Thoracic aorta (tissue), 2 donors: ENCODE measurements around the gene NR2C2AP. TPM values are rescaled to one million over a fixed set of nuclear protein-coding genes. Genes with fewer than 3 reads are reported as not detected.
A peak's percentile ranks its signal among the peaks of the same experiment; 100 is the strongest.
"Not testable (repeated sequence)": the region's sequence is repeated elsewhere in the genome, so short reads cannot be mapped to it uniquely, and the experiment has no call there.

Experiments used
- ATAC-seq: fragments of 150-250 bp; one replicate; pipeline ENCODE4 v1.8.0; 2017; ENCODE audit warnings: low read depth; ENCODE audit not compliant: insufficient number of reproducible peaks, low FRiP score
- DNase-seq: peaks from one replicate; pipeline ENCODE4 v3.0.0-alpha.2; 2020; ENCODE audit warnings: low spot score
- H3K27ac ChIP-seq, 2 donors: fragments of 200-600 bp; sonication (generic); 1 replicate in 1 of 2; 2 replicates in 1 of 2; pipeline ENCODE4 v1.5.1; 2016; ENCODE audit warnings: mild to moderate bottlenecking in 2 of 2, moderate library complexity in 2 of 2
- H3K27me3 ChIP-seq: fragments of 200-600 bp; sonication (generic); replicated peaks from 2 replicates; pipeline ENCODE4 v1.6.0; 2016; ENCODE audit warnings: mild to moderate bottlenecking; ENCODE audit not compliant: insufficient read depth
- H3K36me3 ChIP-seq: fragments of 200-600 bp; sonication (generic); one replicate; pipeline ENCODE4 v1.5.1; 2016
- H3K4me1 ChIP-seq, 2 donors: fragments of 200-600 bp; sonication (generic); 1 replicate in 1 of 2; 2 replicates in 1 of 2; pipeline versions ENCODE4 v1.5.1 to v1.6.0; 2016; ENCODE audit warnings: low read depth in 2 of 2, mild to moderate bottlenecking in 1 of 2; ENCODE audit not compliant: control insufficient read depth in 1 of 2
- H3K4me3 ChIP-seq: fragments of 200-600 bp; sonication (generic); 2 replicates; pipeline ENCODE4 v1.5.1; 2016; ENCODE audit warnings: mild to moderate bottlenecking
- H3K9me3 ChIP-seq: fragments of 200-600 bp; sonication (generic); 2 replicates; pipeline ENCODE4 v1.5.1; 2016
- total RNA-seq, 2 donors: library from RNA; depleted of rRNA; stranded (reverse); fragments of >200 nt; gene quantifications; one replicate each; pipeline versions ENCODE4 v1.1.0 to v1.2.3, GENCODE V29; 2016
- TF ChIP-seq, protein P1 (sequence below): fragments of 200-600 bp; sonication (generic); IDR thresholded peaks from one replicate; pipeline ENCODE4 v1.5.1; 2019; ENCODE audit warnings: antibody characterized with exemption

NR2C2AP gene
- total RNA-seq, 2 donors from 2014 or later: 6.5 to 17.9 TPM

DNA sequence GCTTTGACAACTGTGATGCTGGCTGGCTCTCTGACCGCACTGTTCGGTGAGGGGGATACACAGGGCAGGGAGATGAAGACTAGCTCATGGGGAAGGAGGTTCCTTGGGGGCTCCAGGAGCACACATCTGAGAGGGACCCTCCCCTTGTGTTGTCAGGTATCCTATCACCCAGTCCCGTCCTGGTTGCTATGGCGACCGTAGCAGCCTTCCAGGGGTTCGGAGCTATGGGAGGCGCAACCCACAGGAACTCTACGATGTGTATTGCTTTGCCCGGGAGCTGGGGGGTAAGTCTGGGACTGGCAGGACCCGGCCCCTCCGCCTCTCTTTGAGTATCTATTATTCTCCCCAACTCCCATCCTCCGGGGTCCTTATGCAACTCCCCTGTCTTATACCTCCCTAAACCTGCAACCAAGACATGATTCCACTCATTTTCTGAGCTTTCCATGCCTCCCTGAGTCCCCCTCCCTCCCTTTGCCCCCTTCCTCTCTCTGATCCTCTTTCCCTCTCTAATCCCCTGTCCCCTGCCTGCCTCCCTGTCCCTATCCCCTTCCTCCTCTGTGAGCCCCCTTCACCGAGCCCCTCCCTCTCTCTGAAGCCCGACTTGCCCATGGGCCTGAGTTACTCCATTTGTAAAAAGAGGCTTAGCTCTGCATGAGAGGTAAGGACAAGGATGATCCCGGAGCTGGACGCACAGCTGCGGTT, 21.1 kb upstream of the NR2C2AP start:
- Histone ChIP-seq H3K27me3 (no peaks in the 10 kb centered on the region), H3K9me3 (no peaks in the 10 kb centered on the region), H3K4me3 (peak overlapping the region; percentile 69), H3K36me3 (no peaks in the 10 kb centered on the region), H3K27ac (no peak overlapping the region), H3K4me1 (peaks cover 0 to 7% of the 10 kb centered on the region in 2 donors)
- no peak for ATAC-seq
- TF ChIP-seq, protein P1, sequence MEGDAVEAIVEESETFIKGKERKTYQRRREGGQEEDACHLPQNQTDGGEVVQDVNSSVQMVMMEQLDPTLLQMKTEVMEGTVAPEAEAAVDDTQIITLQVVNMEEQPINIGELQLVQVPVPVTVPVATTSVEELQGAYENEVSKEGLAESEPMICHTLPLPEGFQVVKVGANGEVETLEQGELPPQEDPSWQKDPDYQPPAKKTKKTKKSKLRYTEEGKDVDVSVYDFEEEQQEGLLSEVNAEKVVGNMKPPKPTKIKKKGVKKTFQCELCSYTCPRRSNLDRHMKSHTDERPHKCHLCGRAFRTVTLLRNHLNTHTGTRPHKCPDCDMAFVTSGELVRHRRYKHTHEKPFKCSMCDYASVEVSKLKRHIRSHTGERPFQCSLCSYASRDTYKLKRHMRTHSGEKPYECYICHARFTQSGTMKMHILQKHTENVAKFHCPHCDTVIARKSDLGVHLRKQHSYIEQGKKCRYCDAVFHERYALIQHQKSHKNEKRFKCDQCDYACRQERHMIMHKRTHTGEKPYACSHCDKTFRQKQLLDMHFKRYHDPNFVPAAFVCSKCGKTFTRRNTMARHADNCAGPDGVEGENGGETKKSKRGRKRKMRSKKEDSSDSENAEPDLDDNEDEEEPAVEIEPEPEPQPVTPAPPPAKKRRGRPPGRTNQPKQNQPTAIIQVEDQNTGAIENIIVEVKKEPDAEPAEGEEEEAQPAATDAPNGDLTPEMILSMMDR: no peak
- DNase-seq: no peak

GRCh38 chr19:19223636-19224035, 20.4 kb upstream of the NR2C2AP start:
- Histone ChIP-seq H3K4me3 (no peak overlapping the region), H3K27me3 (no peaks in the 10 kb centered on the region), H3K9me3 (no peaks in the 10 kb centered on the region), H3K4me1 (peaks cover 0 to 7% of the 10 kb centered on the region in 2 donors), H3K27ac (no peak overlapping the region), H3K36me3 (no peaks in the 10 kb centered on the region)
- DNase-seq (no peak), ATAC-seq (no peak)
- TF ChIP-seq, protein P1: no peak

- TF ChIP-seq, protein P1: no peak
- H3K4me1 ChIP-seq: peaks cover 0 to 7% of the 10 kb centered on the region in 2 donors
- H3K27ac ChIP-seq: no peak overlapping the region
- H3K36me3 ChIP-seq: no peaks in the 10 kb centered on the region
- no peaks in the 10 kb centered on the region for H3K9me3 ChIP-seq
- ATAC-seq: no peak
- H3K4me3 ChIP-seq: no peak overlapping the region
- H3K27me3 ChIP-seq: no peaks in the 10 kb centered on the region
- no peak for DNase-seq
Measured at GRCh38 chr19:19223060-19223459, 19.8 kb upstream of the NR2C2AP start.

DNA sequence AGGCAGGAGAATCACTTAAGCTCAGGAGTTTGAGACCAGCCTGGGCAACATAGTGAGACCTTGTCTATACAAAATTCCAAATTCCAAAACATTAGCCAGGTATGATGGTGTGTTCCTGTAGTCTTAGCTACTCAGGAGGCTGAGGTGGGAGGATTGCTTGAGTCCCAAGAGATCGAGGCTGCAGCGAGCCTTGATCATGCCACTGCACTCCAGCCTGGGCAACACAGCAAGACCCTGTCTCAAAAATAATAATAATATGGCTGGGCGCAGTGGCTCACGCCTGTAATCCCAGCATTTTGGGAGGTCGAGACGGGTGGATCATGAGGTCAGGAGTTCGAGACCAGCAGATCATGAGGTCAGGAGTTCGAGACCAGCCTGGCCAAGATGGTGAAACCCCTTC, 17.8 kb upstream of the NR2C2AP start:
- not testable (repeated sequence) for H3K4me3 ChIP-seq, H3K27me3 ChIP-seq, H3K27ac ChIP-seq, DNase-seq, ATAC-seq, H3K9me3 ChIP-seq, H3K4me1 ChIP-seq, H3K36me3 ChIP-seq

DNA sequence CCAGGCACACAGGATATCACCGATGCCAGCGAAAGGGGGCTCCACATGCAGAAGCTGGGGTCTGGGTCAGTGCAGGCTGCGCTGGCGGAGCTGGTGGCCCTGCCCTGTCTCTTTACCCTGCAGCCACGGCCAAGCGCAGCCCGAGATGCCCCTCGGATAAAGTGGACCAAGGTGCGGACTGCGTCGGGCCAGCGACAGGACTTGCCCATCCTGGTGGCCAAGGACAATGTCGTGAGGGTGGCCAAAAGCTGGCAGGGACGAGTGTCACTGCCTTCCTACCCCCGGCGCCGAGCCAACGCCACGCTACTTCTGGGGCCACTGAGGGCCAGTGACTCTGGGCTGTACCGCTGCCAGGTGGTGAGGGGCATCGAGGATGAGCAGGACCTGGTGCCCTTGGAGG, 15.7 kb upstream of the NR2C2AP start:
- Histone ChIP-seq H3K27ac (no peak overlapping the region), H3K4me1 (no peaks in the 10 kb centered on the region), H3K36me3 (no peaks in the 10 kb centered on the region), H3K4me3 (no peak overlapping the region), H3K27me3 (no peaks in the 10 kb centered on the region), H3K9me3 (no peaks in the 10 kb centered on the region)
- TF ChIP-seq, protein P1: no peak
- no peak for ATAC-seq
- DNase-seq: no peak

- Histone ChIP-seq H3K27me3 (peaks cover 5% of the 10 kb centered on the region), H3K4me1 (no peaks in the 10 kb centered on the region)
Measured at GRCh38 chr19:19217099-19217498, 13.9 kb upstream of the NR2C2AP start.

More at GRCh38 chr19:19217099-19217498, 13.9 kb upstream of the NR2C2AP start:
- no peaks in the 10 kb centered on the region for H3K36me3 ChIP-seq
- DNase-seq (no peak), ATAC-seq (no peak)
- no peaks in the 10 kb centered on the region for H3K9me3 ChIP-seq
- no peak overlapping the region for H3K27ac ChIP-seq
- no peak overlapping the region for H3K4me3 ChIP-seq
- TF ChIP-seq, protein P1: no peak
